NCI-H128 (cell line): ENCODE measurements around the gene PSME3.
"Not testable (repeated sequence)": the region's sequence is repeated elsewhere in the genome, so short reads cannot be mapped to it uniquely, and the experiment has no call there.

Experiments
- DNase-seq: peaks from one replicate; lab custom pipeline; 2025; ENCODE audit not compliant: unreplicated experiment; lab: John Stamatoyannopoulos, UW

PSME3 gene

GRCh38 chr17:42849451-42850181 lies 16.4 kb downstream of the PSME3 start:
- no peak for DNase-seq

GRCh38 chr17:42850954-42851353 lies 17.8 kb downstream of the PSME3 start, which contains the start of gene AOC3:
TSS of gene AOC3 (plus strand) at chr17:42851199. CDS start at chr17:42851344, 145 bp downstream.
- DNase-seq = no peak

- not testable (repeated sequence) for DNase-seq
Measured at GRCh38 chr17:42851371-42852240, 18.4 kb downstream of the PSME3 start.

- no peak for DNase-seq
Measured at GRCh38 chr17:42852351-42852750, 19.2 kb downstream of the PSME3 start.

- DNase-seq = no peak
Measured at GRCh38 chr17:42853004-42853403, 19.8 kb downstream of the PSME3 start.

- no peak for DNase-seq
Measured at GRCh38 chr17:42853597-42853967, 20.4 kb downstream of the PSME3 start.

GRCh38 chr17:42853968-42854790 lies 21.0 kb downstream of the PSME3 start:
- no peak for DNase-seq

GRCh38 chr17:42855048-42855596 lies 21.9 kb downstream of the PSME3 start:
- DNase-seq = no peak

GRCh38 chr17:42856093-42856492 lies 22.9 kb downstream of the PSME3 start:
- DNase-seq = not testable (repeated sequence)

GRCh38 chr17:42856516-42856915 lies 23.3 kb downstream of the PSME3 start:
- not testable (repeated sequence) for DNase-seq

- no peak for DNase-seq
Measured at GRCh38 chr17:42857389-42857788, 24.2 kb downstream of the PSME3 start.

- DNase-seq = no peak
Measured at GRCh38 chr17:42865638-42866094, 32.5 kb downstream of the PSME3 start.

GRCh38 chr17:42866216-42866615 lies 33.0 kb downstream of the PSME3 start:
- DNase-seq = no peak

- DNase-seq = no peak
Measured at GRCh38 chr17:42866631-42867575, 33.7 kb downstream of the PSME3 start.

- not testable (repeated sequence) for DNase-seq
Measured at GRCh38 chr17:42867694-42868261, 34.6 kb downstream of the PSME3 start.

- no peak for DNase-seq
Measured at GRCh38 chr17:42868338-42868737, 35.1 kb downstream of the PSME3 start.

GRCh38 chr17:42871647-42872046 lies 38.5 kb downstream of the PSME3 start:
- DNase-seq = no peak

- DNase-seq = no peak
Measured at GRCh38 chr17:42872251-42872965, 39.2 kb downstream of the PSME3 start.

GRCh38 chr17:42873315-42873714 lies 40.1 kb downstream of the PSME3 start:
- DNase-seq = no peak
